Panc1 (cell line): ENCODE results near the gene GRIK4. TPM values are rescaled to one million over a fixed set of nuclear protein-coding genes. Genes with fewer than 3 reads are reported as not detected.

Source experiments
- ATAC-seq: fragments of 200-7000 bp; cut with Tn5 transposase; 2 replicates; pipeline ENCODE4 v1.9.1; 2020; ENCODE audit warnings: mild to moderate bottlenecking, moderate library complexity
- BruUV-seq: library from RNA; stranded (reverse); fragments of 400-500 nt; replicated peaks from 2 replicates; lab custom pipeline; 2021; lab: Mats Ljungman, UMichigan
- CTCF ChIA-PET: fragments of 300-600 bp; sonication (Branson Sonifier 250); formaldehyde crosslinking; loops from one replicate; lab custom pipeline; 2022; ENCODE audit warnings: antibody characterized with exemption; lab: Charles Lee
- POLR2A ChIA-PET: fragments of 300-600 bp; sonication (Branson Sonifier 250); formaldehyde crosslinking; loops from one replicate; lab custom pipeline; 2022; ENCODE audit warnings: antibody characterized with exemption; lab: Charles Lee
- DNase-seq: peaks from one replicate; pipeline ENCODE4 v3.0.0-alpha.2; 2010; ENCODE audit warnings: low read depth, low spot score
- H3K27ac ChIP-seq: 2 replicates; pipeline ENCODE4 v1.5.1; 2011; ENCODE audit warnings: mild to moderate bottlenecking, low read length, inconsistent platforms
- H3K27me3 ChIP-seq: fragments of 200-500 bp; sonication (Bioruptor generic); 2 replicates; pipeline ENCODE4 v1.6.0; 2014; ENCODE audit warnings: low read length, inconsistent platforms; ENCODE audit not compliant: control insufficient read depth, insufficient read depth
- H3K36me3 ChIP-seq: fragments of 200-500 bp; sonication (Bioruptor generic); 2 replicates; pipeline ENCODE4 v1.5.1; 2014; ENCODE audit warnings: inconsistent platforms, mild to moderate bottlenecking, low read length, moderate library complexity; ENCODE audit not compliant: control insufficient read depth, insufficient read depth
- H3K4me1 ChIP-seq: 2 replicates; pipeline ENCODE4 v1.5.1; 2011; ENCODE audit warnings: inconsistent platforms, mild to moderate bottlenecking, low read length, moderate library complexity; ENCODE audit not compliant: control insufficient read depth, insufficient read depth
- H3K4me3 ChIP-seq, 2 experiments: 2 replicates each; pipeline ENCODE4 v1.5.1; 2011 to 2012; ENCODE audit warnings: low read depth in 2 of 2, low read length in 2 of 2, mild to moderate bottlenecking in 2 of 2, inconsistent platforms in 1 of 2, moderate library complexity in 1 of 2
- H3K9me3 ChIP-seq: fragments of 200-500 bp; sonication (Bioruptor generic); 2 replicates; pipeline ENCODE4 v1.5.1; 2014; ENCODE audit warnings: low read depth, mild to moderate bottlenecking, inconsistent platforms, low read length, moderate library complexity; ENCODE audit not compliant: control insufficient read depth, insufficient read depth
- POLR2AphosphoS5 ChIP-seq: IDR thresholded peaks from 2 replicates; pipeline ENCODE4 v1.6.1; 2012; ENCODE audit warnings: mild to moderate bottlenecking, low read depth, low read length, moderate library complexity
- SIN3A ChIP-seq: IDR thresholded peaks from 2 replicates; pipeline ENCODE4 v1.6.1; 2012; ENCODE audit warnings: low read depth, mild to moderate bottlenecking, low read length, moderate library complexity, borderline replicate concordance; ENCODE audit not compliant: insufficient read depth
- TCF7L2 ChIP-seq: IDR thresholded peaks from 2 replicates; pipeline ENCODE4 v1.6.1; 2011; ENCODE audit warnings: mild to moderate bottlenecking, low read depth, low read length, inconsistent platforms
- in situ Hi-C: cut with HindIII; loops from 2 replicates; pipeline ENCODE4 v1.10.0; 2016; ENCODE audit warnings: low sequenced_read_pairs, low pct_unique_long_range_greater_than_20kb
- intact Hi-C: fragments of 100-400 bp; cut with micrococcal nuclease; formaldehyde crosslinking; loops from one replicate; pipeline ENCODE4 v1.10.0; 2022; ENCODE audit not compliant: unreplicated experiment
- total RNA-seq: library from RNA; stranded (reverse); gene quantifications from one replicate; pipeline ENCODE4 v1.2.1, GENCODE V29; 2021; ENCODE audit not compliant: unreplicated experiment
- TF ChIP-seq, protein P1 (sequence below): fragments of 450-650 bp; IDR thresholded peaks from 2 replicates; pipeline ENCODE4 v1.5.1; 2017; ENCODE audit warnings: mild to moderate bottlenecking
- TF ChIP-seq, protein P2 (sequence below), 2 experiments: IDR thresholded peaks; 2 replicates each; pipeline ENCODE4 v1.6.1; 2011 to 2012; ENCODE audit warnings: low read depth in 2 of 2, control low read depth in 1 of 2, low read length in 1 of 2, mild to moderate bottlenecking in 1 of 2, moderate library complexity in 1 of 2; ENCODE audit not compliant: insufficient read depth in 1 of 2

The GRIK4 gene
- total RNA-seq, 1 experiment from 2014 or later, result 0.62 TPM

- Histone ChIP-seq H3K4me1 (no peaks in the 10 kb centered on the region), H3K4me3 (no peak overlapping the region), H3K9me3 (no peaks in the 10 kb centered on the region), H3K36me3 (no peaks in the 10 kb centered on the region), H3K27ac (no peak overlapping the region), H3K27me3 (0 out of 2 replicates have a peak, but pooled peaks cover 2% of the 10 kb centered on the region)
- no TSS peak for BruUV-seq
- TF ChIP-seq SIN3A, result no peak
- no peak for TF ChIP-seq POLR2AphosphoS5
- TF ChIP-seq TCF7L2, result no peak
- TF ChIP-seq, protein P1, sequence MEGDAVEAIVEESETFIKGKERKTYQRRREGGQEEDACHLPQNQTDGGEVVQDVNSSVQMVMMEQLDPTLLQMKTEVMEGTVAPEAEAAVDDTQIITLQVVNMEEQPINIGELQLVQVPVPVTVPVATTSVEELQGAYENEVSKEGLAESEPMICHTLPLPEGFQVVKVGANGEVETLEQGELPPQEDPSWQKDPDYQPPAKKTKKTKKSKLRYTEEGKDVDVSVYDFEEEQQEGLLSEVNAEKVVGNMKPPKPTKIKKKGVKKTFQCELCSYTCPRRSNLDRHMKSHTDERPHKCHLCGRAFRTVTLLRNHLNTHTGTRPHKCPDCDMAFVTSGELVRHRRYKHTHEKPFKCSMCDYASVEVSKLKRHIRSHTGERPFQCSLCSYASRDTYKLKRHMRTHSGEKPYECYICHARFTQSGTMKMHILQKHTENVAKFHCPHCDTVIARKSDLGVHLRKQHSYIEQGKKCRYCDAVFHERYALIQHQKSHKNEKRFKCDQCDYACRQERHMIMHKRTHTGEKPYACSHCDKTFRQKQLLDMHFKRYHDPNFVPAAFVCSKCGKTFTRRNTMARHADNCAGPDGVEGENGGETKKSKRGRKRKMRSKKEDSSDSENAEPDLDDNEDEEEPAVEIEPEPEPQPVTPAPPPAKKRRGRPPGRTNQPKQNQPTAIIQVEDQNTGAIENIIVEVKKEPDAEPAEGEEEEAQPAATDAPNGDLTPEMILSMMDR, result no peak
- TF ChIP-seq, protein P2, sequence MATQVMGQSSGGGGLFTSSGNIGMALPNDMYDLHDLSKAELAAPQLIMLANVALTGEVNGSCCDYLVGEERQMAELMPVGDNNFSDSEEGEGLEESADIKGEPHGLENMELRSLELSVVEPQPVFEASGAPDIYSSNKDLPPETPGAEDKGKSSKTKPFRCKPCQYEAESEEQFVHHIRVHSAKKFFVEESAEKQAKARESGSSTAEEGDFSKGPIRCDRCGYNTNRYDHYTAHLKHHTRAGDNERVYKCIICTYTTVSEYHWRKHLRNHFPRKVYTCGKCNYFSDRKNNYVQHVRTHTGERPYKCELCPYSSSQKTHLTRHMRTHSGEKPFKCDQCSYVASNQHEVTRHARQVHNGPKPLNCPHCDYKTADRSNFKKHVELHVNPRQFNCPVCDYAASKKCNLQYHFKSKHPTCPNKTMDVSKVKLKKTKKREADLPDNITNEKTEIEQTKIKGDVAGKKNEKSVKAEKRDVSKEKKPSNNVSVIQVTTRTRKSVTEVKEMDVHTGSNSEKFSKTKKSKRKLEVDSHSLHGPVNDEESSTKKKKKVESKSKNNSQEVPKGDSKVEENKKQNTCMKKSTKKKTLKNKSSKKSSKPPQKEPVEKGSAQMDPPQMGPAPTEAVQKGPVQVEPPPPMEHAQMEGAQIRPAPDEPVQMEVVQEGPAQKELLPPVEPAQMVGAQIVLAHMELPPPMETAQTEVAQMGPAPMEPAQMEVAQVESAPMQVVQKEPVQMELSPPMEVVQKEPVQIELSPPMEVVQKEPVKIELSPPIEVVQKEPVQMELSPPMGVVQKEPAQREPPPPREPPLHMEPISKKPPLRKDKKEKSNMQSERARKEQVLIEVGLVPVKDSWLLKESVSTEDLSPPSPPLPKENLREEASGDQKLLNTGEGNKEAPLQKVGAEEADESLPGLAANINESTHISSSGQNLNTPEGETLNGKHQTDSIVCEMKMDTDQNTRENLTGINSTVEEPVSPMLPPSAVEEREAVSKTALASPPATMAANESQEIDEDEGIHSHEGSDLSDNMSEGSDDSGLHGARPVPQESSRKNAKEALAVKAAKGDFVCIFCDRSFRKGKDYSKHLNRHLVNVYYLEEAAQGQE (IDR thresholded peaks at IDR 0.05; ENCODE audit: insufficient read depth in 1 of 2, low read depth in 2 of 2, low read length in 1 of 2), result no peak
- DNase-seq (no peak), ATAC-seq (no peak)
- intact Hi-C loops (no loop called here), in situ Hi-C loops (no loop called here)
- ChIA-PET POLR2A (no interaction called here), CTCF (no interaction called here)
These were observed 317.3 kb downstream of the GRIK4 start for GRCh38 chr11:120828847-120829246.

DNA sequence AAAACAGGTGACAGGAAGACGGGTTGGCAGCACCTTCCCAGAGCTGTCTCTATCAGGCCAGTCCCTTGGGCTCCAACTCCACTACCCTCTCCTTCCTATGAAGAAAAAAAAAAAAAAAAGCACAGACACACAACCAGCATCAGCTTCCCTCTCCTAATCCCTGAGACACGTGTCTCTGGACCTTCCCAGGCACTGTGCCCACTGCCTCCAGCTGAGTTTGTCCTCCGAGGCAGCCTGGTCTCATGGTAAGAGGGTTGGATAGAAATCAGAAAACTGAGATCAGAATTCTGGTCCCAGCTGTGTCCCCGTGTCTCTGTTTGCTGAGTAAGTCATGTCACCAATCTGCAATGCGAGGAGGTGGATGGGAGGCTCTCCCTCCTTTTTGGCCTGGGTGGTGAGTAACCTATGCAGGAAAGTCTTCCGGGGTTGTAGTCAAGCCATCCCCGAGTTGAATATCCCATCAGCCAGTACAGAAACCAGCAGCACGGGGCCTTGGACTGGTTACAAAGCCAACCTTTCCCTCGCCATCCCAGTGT, 318.6 kb downstream of the GRIK4 start:
- POLR2A ChIA-PET, result interaction anchor here (0.5 kb wide), 1 partner anchor 125 kb away, joined by 7 read pairs; no protein-coding TSS in a partner anchor
- Histone ChIP-seq H3K4me3 (no peak overlapping the region), H3K27me3 (0 out of 2 replicates have a peak, but pooled peaks cover 2% of the 10 kb centered on the region), H3K27ac (no peak overlapping the region), H3K4me1 (no peaks in the 10 kb centered on the region), H3K9me3 (no peaks in the 10 kb centered on the region), H3K36me3 (no peaks in the 10 kb centered on the region)
- intact Hi-C loops (no loop called here), in situ Hi-C loops (no loop called here)
- ATAC-seq, result no peak
- CTCF ChIA-PET, result no interaction called here
- no TSS peak for BruUV-seq
- TF ChIP-seq, protein P1, result no peak
- TF ChIP-seq, protein P2 (IDR thresholded peaks at IDR 0.05; ENCODE audit: insufficient read depth in 1 of 2, low read depth in 2 of 2, low read length in 1 of 2), result no peak
- no peak for TF ChIP-seq POLR2AphosphoS5
- no peak for TF ChIP-seq SIN3A
- TF ChIP-seq TCF7L2, result no peak
- DNase-seq, result no peak
